ENCODE measurements around the gene ACSS1.

- no peak for TF ChIP-seq EZH2 (IDR thresholded peaks at IDR 0.05)
- TF ChIP-seq, protein P1, sequence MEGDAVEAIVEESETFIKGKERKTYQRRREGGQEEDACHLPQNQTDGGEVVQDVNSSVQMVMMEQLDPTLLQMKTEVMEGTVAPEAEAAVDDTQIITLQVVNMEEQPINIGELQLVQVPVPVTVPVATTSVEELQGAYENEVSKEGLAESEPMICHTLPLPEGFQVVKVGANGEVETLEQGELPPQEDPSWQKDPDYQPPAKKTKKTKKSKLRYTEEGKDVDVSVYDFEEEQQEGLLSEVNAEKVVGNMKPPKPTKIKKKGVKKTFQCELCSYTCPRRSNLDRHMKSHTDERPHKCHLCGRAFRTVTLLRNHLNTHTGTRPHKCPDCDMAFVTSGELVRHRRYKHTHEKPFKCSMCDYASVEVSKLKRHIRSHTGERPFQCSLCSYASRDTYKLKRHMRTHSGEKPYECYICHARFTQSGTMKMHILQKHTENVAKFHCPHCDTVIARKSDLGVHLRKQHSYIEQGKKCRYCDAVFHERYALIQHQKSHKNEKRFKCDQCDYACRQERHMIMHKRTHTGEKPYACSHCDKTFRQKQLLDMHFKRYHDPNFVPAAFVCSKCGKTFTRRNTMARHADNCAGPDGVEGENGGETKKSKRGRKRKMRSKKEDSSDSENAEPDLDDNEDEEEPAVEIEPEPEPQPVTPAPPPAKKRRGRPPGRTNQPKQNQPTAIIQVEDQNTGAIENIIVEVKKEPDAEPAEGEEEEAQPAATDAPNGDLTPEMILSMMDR (IDR thresholded peaks at IDR 0.05) = no peak
Measured at GRCh38 chr20:25011831-25012241, 46.1 kb downstream of the ACSS1 start.

Measured in neural progenitor cell (in vitro differentiated cells).